CD4-positive, alpha-beta T cell treated with Interleukin-12 subunit alpha and Interleukin-12 subunit beta, for 1 hour (primary cell): ENCODE measurements around the gene ANAPC1.
"Not testable (repeated sequence)": the region's sequence is repeated elsewhere in the genome, so short reads cannot be mapped to it uniquely, and the experiment has no call there.

Experiments used
- DNase-seq: peaks from one replicate; pipeline ENCODE4 v3.0.0-alpha.2; 2020

ANAPC1 gene

DNA sequence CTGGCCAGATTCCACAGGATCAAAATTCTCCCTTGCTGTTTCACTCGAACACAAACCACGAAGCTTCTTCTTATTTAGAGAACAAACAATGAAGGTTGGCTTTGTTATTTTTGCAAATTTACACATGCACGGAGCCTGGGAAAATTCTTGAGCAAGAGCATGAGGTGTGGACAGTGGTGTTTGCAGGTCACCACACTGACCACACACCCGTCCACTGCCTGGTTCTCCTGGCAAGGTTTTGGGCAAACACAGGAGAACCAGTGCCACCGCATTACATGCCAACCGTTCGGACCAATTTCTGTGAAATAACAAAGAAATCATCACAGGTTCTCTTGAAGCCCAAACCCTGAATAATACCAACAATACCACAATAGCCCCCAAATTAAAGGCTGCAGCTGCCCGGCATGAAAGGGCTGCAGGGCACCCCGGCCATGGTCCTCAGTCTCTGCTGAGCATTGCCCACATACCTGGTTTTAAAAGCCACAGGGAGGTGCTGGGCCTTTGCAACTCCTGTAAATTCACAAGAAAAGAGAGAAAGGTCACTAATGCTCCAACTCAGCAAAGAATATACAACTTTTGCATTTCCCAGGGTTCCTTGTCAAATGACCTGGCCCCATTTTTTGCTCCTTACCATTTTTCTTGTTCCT lies 154.1 kb downstream of the ANAPC1 start:
- not testable (repeated sequence) for DNase-seq

DNA sequence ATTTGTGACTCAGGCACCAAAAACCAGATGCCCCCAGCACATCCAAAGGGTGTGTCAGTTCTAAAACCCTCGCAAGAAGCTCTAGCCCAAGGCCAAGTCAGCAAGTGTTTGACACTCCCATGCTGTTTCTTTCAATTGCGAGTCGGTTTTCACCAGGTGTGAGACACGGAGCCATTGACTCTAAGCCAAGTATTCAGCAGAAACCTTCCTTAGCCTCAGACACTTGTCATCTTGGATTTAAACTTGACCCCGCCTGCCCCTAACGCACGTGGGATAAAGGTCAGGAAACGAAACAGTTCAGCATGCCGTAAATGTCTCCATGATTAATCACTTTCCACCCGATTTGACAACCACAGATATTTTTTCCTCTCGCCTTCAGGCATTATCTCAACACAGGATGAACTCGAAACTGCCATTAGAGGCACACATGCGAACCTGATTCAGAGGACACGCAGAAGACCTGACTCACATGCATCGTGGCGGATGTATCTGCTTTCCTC lies 156.3 kb downstream of the ANAPC1 start:
- not testable (repeated sequence) for DNase-seq

- DNase-seq, result not testable (repeated sequence)
Measured at GRCh38 chr2:111725742-111726141, 158.3 kb downstream of the ANAPC1 start.

- DNase-seq, result not testable (repeated sequence)
Measured at GRCh38 chr2:111719610-111720009, 164.4 kb downstream of the ANAPC1 start.
